AG09319 (cell line): ENCODE data around the gene VPS13D.

ENCODE experiments used
- DNase-seq: peaks from one replicate; pipeline ENCODE4 v3.0.0-alpha.2; 2010; ENCODE audit warnings: low read depth; ENCODE audit errors: extremely low read depth
- TF ChIP-seq, protein P1 (sequence below): IDR thresholded peaks from 2 replicates; pipeline ENCODE4 v1.5.1; 2011; ENCODE audit warnings: low read depth, mild to moderate bottlenecking, inconsistent platforms, low read length, moderate library complexity

The VPS13D gene

DNA sequence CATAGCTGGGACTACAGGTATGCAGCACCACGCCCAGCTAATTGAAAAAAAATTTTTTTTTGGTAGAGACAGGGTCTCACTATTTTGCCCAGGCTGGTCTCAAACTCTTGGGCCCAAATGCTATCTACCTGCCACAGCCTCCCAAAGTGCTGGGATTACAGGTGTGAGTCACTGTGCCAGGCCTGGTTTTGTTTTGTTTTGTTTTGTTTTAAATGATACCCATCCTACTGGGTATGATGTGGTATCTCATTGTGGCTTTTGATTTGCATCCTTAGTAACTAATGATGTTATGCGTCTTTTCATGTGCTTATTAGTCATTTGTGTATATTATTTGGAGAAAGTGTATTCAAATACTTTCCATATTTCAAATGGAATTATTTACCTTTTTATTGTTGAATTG is 142.3 kb downstream of the VPS13D start:
- TF ChIP-seq, protein P1, sequence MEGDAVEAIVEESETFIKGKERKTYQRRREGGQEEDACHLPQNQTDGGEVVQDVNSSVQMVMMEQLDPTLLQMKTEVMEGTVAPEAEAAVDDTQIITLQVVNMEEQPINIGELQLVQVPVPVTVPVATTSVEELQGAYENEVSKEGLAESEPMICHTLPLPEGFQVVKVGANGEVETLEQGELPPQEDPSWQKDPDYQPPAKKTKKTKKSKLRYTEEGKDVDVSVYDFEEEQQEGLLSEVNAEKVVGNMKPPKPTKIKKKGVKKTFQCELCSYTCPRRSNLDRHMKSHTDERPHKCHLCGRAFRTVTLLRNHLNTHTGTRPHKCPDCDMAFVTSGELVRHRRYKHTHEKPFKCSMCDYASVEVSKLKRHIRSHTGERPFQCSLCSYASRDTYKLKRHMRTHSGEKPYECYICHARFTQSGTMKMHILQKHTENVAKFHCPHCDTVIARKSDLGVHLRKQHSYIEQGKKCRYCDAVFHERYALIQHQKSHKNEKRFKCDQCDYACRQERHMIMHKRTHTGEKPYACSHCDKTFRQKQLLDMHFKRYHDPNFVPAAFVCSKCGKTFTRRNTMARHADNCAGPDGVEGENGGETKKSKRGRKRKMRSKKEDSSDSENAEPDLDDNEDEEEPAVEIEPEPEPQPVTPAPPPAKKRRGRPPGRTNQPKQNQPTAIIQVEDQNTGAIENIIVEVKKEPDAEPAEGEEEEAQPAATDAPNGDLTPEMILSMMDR, result no peak

DNA sequence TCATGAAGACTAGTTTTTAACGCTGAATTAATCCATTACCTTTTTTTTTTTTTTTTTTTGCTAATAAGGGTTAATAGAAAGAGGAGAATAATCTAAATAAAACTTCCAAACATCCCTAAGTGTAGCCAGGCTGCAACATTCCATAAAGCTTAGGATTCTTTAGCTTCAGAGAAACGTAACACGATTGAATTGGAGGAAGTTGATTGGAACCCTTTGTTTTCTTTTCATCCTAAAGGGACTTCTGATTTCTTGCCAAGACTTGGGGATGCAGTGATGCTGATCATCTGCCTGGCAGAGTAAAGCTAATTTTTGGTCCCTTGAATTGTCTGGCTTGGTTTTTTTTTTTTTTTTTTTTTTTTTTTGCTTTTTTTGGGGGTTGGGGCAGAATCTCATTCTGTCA is 142.9 kb downstream of the VPS13D start:
- TF ChIP-seq, protein P1, result no peak
- DNase-seq, result no peak

More for the DNA sequence above, 142.3 kb downstream of the VPS13D start:
- no peak for DNase-seq

DNA sequence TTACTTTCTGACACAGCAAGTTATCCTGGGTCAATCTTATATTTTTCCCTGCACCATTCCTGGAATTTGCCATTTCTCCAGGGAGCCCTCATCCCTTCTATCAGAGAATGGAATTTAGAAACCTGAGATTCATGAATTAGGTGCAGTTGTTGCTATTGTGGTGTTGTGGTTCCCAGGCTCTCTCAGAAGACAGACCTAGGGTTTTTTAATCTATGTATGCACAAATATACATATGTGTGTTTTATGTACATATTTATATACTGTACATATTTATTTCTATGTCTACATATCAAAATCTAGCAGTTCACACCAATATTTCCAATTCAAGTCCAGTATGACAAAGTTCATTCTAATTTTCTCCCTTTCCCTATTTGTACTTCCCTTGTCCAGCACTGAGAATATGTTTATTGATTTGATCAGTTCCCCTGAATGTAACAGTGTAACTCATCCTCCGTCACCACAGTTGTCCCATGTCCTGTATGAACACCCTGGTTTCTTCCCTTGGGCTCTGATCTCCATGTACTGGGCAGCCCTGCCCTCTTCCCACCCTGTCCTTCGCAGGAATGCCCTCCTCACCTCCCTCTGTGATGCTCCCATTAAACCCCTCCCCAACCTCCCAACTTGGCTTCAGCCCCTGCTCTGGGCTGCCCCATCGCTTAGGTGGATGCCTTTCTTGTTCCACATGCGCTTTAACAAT is 145.5 kb downstream of the VPS13D start:
- TF ChIP-seq, protein P1, result no peak
- DNase-seq, result no peak

DNA sequence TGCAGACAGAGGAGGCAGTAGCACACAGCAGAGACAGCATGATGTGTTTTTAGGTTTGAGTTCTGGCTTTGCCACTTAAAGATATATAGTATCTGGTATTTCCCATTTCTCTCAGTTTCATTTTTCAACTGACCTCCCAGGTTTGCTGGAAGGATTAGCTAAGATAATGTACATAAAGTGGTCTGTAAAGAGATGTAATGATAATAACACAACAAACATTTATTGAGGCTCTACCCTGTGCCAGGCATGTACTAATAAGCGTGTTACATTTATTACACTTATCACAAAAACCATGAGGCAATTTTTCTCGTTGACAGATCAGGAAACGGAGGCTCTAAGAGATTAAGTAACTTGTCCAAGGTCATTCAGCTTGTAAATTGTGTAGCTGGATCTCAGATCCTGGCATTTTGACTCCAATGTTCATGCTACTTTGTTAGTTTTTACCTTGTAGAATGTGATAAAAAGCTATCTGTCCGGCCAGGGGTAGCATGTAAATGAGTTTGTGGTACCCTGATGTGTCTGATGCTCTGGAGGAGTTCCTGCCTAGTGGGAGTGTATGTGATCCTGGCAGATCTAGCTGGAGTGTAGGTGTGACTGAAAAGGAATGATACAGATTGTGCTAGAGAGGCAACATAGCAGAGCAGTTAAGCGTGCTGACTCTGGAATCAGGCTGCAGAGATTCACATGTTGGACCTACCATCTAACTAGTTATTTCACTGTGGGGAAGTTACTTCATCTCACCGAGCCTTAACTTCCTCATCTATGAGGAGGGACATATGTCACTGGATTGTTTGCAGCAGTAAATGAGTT is 146.6 kb downstream of the VPS13D start:
- TF ChIP-seq, protein P1, result no peak
- no peak for DNase-seq

DNA sequence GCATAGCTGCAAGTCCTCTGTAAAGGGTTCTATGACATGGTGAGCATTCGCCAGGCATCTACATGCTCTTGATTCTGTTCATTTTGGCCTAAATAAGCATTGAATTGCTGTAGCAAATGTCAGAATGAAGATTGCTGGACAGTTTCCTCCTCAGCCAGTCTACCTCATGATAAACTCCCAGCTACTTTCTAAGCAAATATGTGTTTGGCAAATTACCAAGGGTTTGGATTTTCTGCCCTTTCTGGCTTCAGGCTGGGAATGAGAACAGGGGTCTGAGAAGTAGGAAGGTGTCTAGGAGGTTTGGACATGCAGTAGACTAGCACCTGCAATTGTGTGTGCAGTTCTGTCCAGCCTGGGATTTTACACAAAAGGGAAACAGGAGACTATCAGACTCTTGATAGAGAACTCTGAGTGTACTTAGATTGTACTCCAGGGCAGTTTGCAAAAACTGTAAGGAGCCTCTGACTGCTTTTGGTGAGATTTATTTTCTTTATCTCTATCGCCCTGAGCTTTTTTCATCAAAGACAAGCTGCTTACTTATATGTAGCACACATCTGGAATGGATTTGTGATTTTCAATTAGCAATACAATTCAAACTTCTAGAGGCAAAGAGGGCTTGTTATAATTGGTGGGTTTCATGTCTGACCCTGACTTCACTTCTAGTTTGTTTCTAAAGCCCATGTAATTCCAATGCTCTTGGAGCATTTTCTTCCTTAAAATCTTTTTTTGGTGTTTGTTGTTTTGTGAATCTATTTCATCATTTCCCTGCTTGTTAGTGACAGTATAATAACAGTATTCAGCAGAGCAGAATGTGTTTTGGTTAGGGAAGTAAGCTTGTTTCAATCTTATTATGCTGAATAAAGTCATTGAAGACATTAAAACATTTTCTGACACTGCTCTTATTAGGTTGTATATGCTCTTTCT is 150.8 kb downstream of the VPS13D start:
- DNase-seq, result no peak
- TF ChIP-seq, protein P1, result no peak

DNA sequence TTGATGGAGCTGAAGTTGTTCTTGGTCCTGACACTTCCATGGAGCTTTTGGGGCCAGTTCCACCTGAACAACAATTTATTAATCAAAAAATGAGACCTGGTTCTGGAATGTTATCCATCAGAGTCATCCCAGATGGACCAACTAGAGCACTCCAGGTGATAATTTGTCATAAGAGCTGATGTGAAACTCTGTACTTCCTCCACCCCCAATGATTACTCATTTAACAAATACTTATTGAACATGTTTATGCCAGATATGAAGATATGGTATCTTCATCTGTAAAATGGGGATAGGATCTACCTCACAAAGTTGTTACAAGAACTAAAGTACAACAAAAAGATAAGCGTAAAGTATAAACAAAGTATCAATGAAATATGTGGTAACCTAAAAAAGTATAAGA is 153.2 kb downstream of the VPS13D start:
- TF ChIP-seq, protein P1, result no peak
- DNase-seq, result no peak
